IPS DF 19.7 (cell line): ENCODE data around the gene CABP1.

Source experiments
- DNase-seq: peaks from one replicate; pipeline ENCODE4 v3.0.0-alpha.2; 2013; ENCODE audit warnings: low read depth, low spot score

CABP1 gene

GRCh38 chr12:120631097-120631496 lies 9.3 kb upstream of the CABP1 start:
- DNase-seq: no peak

GRCh38 chr12:120640861-120641833 lies 721 bp downstream of the CABP1 start:
- DNase-seq: no peak

- DNase-seq: no peak
These were observed 1.7 kb downstream of the CABP1 start for GRCh38 chr12:120642121-120642520.

- no peak for DNase-seq
These were observed 2.4 kb downstream of the CABP1 start for GRCh38 chr12:120642826-120643225.

GRCh38 chr12:120643574-120643973 lies 3.1 kb downstream of the CABP1 start:
- DNase-seq: no peak

- no peak for DNase-seq
These were observed 5.6 kb downstream of the CABP1 start for GRCh38 chr12:120646044-120646443.

GRCh38 chr12:120647375-120647755 lies 6.9 kb downstream of the CABP1 start:
- no peak for DNase-seq

- no peak for DNase-seq
These were observed 9.2 kb downstream of the CABP1 start for GRCh38 chr12:120649442-120650232.

- DNase-seq: no peak
These were observed 9.8 kb downstream of the CABP1 start for GRCh38 chr12:120650233-120650690.

GRCh38 chr12:120651821-120652220 lies 11.4 kb downstream of the CABP1 start:
- no peak for DNase-seq

GRCh38 chr12:120652656-120653435 lies 12.4 kb downstream of the CABP1 start:
- DNase-seq: no peak

GRCh38 chr12:120653611-120654010 lies 13.2 kb downstream of the CABP1 start:
- DNase-seq: no peak

GRCh38 chr12:120654656-120655055 lies 14.2 kb downstream of the CABP1 start:
- no peak for DNase-seq

GRCh38 chr12:120656008-120656407 lies 15.6 kb downstream of the CABP1 start:
- DNase-seq: no peak

GRCh38 chr12:120658286-120659150 lies 18.1 kb downstream of the CABP1 start:
- no peak for DNase-seq

- DNase-seq: no peak
These were observed 18.7 kb downstream of the CABP1 start for GRCh38 chr12:120659151-120659525.

- no peak for DNase-seq
These were observed 21.0 kb downstream of the CABP1 start for GRCh38 chr12:120661432-120661831.

GRCh38 chr12:120662879-120663278 lies 22.5 kb downstream of the CABP1 start:
- no peak for DNase-seq

GRCh38 chr12:120663741-120664140 lies 23.3 kb downstream of the CABP1 start:
- DNase-seq: no peak

- no peak for DNase-seq
These were observed 26.4 kb downstream of the CABP1 start for GRCh38 chr12:120666571-120667390.
